Mammary epithelial cell (primary cell): ENCODE measurements around the gene EHMT1.

Source experiments
- CTCF ChIP-seq, 2 donors: IDR thresholded peaks in 1 of 2; conservative IDR thresholded peaks in 1 of 2; 2 replicates each; pipeline ENCODE4 v1.5.1; 2011 to 2012; ENCODE audit warnings: inconsistent platforms in 2 of 2, low read length in 2 of 2, mild to moderate bottlenecking in 2 of 2, control low read depth in 1 of 2, low read depth in 1 of 2; ENCODE audit not compliant: insufficient read depth in 1 of 2; ENCODE audit errors: extremely low read depth in 1 of 2
- EZH2 ChIP-seq: IDR thresholded peaks from 2 replicates; pipeline ENCODE4 v1.6.1; 2012; ENCODE audit warnings: low read length, inconsistent platforms, borderline replicate concordance

- no peak for TF ChIP-seq CTCF (conservative IDR thresholded peaks at IDR 0.05 in 1 of 2, IDR thresholded peaks at IDR 0.05 in 1 of 2; ENCODE audit: extremely low read depth in 1 of 2, insufficient read depth in 1 of 2, low read depth in 1 of 2, low read length in 2 of 2)
- TF ChIP-seq EZH2 = no peak
These were observed 234.7 kb downstream of the EHMT1 start for GRCh38 chr9:137853392-137853995.
